ENCODE results near the gene SNX33.

DNA sequence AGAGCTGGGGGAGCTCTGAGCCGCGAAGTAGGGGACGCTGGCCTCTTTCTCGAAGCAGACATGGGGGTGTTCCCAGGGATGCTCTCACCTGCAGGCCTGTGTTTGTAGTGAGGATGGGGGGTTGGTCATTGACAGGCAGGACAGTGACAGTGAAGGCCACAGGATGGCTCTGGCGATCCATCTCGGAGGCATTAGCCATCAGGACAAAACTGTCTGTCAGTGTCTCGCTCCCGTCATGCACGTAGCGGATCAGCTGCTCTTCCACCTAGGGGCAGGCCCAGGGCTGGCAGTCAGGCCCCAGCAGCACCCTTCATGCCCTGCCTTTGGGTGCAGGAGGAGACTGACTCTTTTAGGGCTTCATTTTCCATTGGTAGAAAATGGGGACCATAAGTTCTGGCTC is 36.9 kb downstream of the SNX33 start:
- TF ChIP-seq, protein P1, sequence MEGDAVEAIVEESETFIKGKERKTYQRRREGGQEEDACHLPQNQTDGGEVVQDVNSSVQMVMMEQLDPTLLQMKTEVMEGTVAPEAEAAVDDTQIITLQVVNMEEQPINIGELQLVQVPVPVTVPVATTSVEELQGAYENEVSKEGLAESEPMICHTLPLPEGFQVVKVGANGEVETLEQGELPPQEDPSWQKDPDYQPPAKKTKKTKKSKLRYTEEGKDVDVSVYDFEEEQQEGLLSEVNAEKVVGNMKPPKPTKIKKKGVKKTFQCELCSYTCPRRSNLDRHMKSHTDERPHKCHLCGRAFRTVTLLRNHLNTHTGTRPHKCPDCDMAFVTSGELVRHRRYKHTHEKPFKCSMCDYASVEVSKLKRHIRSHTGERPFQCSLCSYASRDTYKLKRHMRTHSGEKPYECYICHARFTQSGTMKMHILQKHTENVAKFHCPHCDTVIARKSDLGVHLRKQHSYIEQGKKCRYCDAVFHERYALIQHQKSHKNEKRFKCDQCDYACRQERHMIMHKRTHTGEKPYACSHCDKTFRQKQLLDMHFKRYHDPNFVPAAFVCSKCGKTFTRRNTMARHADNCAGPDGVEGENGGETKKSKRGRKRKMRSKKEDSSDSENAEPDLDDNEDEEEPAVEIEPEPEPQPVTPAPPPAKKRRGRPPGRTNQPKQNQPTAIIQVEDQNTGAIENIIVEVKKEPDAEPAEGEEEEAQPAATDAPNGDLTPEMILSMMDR (IDR thresholded peaks at IDR 0.05): no peak
- no peak for TF ChIP-seq EZH2 (IDR thresholded peaks at IDR 0.05; ENCODE audit: borderline replicate concordance, insufficient read depth, low read depth, low read length, poor library complexity, severe bottlenecking)
